Measurements from ENCODE around the gene ZCCHC14. TPM values are rescaled to one million over a fixed set of nuclear protein-coding genes. Genes with fewer than 3 reads are reported as not detected.

ZCCHC14 gene
- total and polyA plus RNA-seq, 2 of the 13 experiments (the other 11 are each of a cell fraction or from before 2014, with no cell fraction given): 12.4 to 12.5 TPM

GRCh38 chr16:87465306-87465705 lies 27.5 kb downstream of the ZCCHC14 start (continued):
- TF ChIP-seq, protein P1, sequence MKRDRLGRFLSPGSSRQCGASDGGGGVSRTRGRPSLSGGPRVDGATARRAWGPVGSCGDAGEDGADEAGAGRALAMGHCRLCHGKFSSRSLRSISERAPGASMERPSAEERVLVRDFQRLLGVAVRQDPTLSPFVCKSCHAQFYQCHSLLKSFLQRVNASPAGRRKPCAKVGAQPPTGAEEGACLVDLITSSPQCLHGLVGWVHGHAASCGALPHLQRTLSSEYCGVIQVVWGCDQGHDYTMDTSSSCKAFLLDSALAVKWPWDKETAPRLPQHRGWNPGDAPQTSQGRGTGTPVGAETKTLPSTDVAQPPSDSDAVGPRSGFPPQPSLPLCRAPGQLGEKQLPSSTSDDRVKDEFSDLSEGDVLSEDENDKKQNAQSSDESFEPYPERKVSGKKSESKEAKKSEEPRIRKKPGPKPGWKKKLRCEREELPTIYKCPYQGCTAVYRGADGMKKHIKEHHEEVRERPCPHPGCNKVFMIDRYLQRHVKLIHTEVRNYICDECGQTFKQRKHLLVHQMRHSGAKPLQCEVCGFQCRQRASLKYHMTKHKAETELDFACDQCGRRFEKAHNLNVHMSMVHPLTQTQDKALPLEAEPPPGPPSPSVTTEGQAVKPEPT (CRISPR knock-in tag; IDR thresholded peaks at IDR 0.05; ENCODE audit: low read depth): no peak
- TF ChIP-seq ZNF263 (CRISPR knock-in tag; IDR thresholded peaks at IDR 0.05): peak; percentile 23; the same call in 1 of the 2 replicates
- no peak for TF ChIP-seq HES4 (CRISPR knock-in tag; IDR thresholded peaks at IDR 0.05; ENCODE audit: borderline replicate concordance)
- no peak for TF ChIP-seq U2AF1 (optimal IDR thresholded peaks at IDR 0.05; ENCODE audit: low read depth, low read length)
- peak; percentile 73; the same call in 1 of the 2 replicates for TF ChIP-seq SOX5 (CRISPR knock-in tag; IDR thresholded peaks at IDR 0.05; ENCODE audit: borderline replicate concordance)
- no peak for TF ChIP-seq ZNF143 (CRISPR knock-in tag; IDR thresholded peaks at IDR 0.05)
- TF ChIP-seq PRDM10 (CRISPR knock-in tag; IDR thresholded peaks at IDR 0.05; ENCODE audit: low read depth): no peak; the same call in 1 of the 2 replicates
- TF ChIP-seq, protein P2, sequence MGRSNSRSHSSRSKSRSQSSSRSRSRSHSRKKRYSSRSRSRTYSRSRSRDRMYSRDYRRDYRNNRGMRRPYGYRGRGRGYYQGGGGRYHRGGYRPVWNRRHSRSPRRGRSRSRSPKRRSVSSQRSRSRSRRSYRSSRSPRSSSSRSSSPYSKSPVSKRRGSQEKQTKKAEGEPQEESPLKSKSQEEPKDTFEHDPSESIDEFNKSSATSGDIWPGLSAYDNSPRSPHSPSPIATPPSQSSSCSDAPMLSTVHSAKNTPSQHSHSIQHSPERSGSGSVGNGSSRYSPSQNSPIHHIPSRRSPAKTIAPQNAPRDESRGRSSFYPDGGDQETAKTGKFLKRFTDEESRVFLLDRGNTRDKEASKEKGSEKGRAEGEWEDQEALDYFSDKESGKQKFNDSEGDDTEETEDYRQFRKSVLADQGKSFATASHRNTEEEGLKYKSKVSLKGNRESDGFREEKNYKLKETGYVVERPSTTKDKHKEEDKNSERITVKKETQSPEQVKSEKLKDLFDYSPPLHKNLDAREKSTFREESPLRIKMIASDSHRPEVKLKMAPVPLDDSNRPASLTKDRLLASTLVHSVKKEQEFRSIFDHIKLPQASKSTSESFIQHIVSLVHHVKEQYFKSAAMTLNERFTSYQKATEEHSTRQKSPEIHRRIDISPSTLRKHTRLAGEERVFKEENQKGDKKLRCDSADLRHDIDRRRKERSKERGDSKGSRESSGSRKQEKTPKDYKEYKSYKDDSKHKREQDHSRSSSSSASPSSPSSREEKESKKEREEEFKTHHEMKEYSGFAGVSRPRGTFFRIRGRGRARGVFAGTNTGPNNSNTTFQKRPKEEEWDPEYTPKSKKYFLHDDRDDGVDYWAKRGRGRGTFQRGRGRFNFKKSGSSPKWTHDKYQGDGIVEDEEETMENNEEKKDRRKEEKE (IDR thresholded peaks at IDR 0.05): no peak
- TF ChIP-seq ELF3 (CRISPR knock-in tag; IDR thresholded peaks at IDR 0.05): peak; percentile 36; the same call in 1 of the 2 replicates
- TF ChIP-seq REL (CRISPR knock-in tag; conservative IDR thresholded peaks at IDR 0.05): no peak
- no peak for TF ChIP-seq TFDP2 (CRISPR knock-in tag; IDR thresholded peaks at IDR 0.05)
- no peak for TF ChIP-seq TP53 (CRISPR knock-in tag; conservative IDR thresholded peaks at IDR 0.05)
- TF ChIP-seq BCL6 (CRISPR knock-in tag; IDR thresholded peaks at IDR 0.05): peak; percentile 96
- peak; percentile 44; the same call in 1 of the 2 replicates for TF ChIP-seq MTF1 (CRISPR knock-in tag; IDR thresholded peaks at IDR 0.05)
- TF ChIP-seq ZNF564 (CRISPR knock-in tag; IDR thresholded peaks at IDR 0.05): no peak
- no peak for TF ChIP-seq ZBTB25 (CRISPR knock-in tag; IDR thresholded peaks at IDR 0.05)
- TF ChIP-seq ZNF569 (CRISPR knock-in tag; IDR thresholded peaks at IDR 0.05; ENCODE audit: borderline replicate concordance): no peak

All from HepG2 (cell line).